GM18909 (cell line): ENCODE data around the gene NAT8L.

Experiments used
- ATAC-seq: cut with Tn5 transposase; IDR thresholded peaks from one replicate; pipeline ENCODE4 v1.9.1; 2021; ENCODE audit warnings: mild to moderate bottlenecking; ENCODE audit not compliant: unreplicated experiment, poor library complexity

The NAT8L gene

GRCh38 chr4:2073808-2074481 is 14.8 kb downstream of the NAT8L start:
- ATAC-seq, result no peak

- ATAC-seq, result no peak
These were observed 15.5 kb downstream of the NAT8L start for GRCh38 chr4:2074588-2074987.

- ATAC-seq, result no peak
These were observed 16.3 kb downstream of the NAT8L start for GRCh38 chr4:2075171-2075986.

GRCh38 chr4:2075987-2076907 is 17.1 kb downstream of the NAT8L start:
- ATAC-seq, result no peak

- ATAC-seq, result no peak
These were observed 17.9 kb downstream of the NAT8L start for GRCh38 chr4:2076908-2077536.

- no peak for ATAC-seq
These were observed 18.7 kb downstream of the NAT8L start for GRCh38 chr4:2077537-2078460.

GRCh38 chr4:2078584-2078983 is 19.5 kb downstream of the NAT8L start:
- ATAC-seq, result no peak

GRCh38 chr4:2079006-2079405 is 19.9 kb downstream of the NAT8L start:
- ATAC-seq, result no peak

GRCh38 chr4:2079926-2080325 is 20.8 kb downstream of the NAT8L start:
- ATAC-seq, result no peak

- no peak for ATAC-seq
These were observed 21.5 kb downstream of the NAT8L start for GRCh38 chr4:2080429-2081300.

- no peak for ATAC-seq
These were observed 22.4 kb downstream of the NAT8L start for GRCh38 chr4:2081540-2081939.

GRCh38 chr4:2082118-2082517 is 23.0 kb downstream of the NAT8L start:
- ATAC-seq, result no peak

GRCh38 chr4:2082627-2083026 is 23.5 kb downstream of the NAT8L start:
- ATAC-seq, result no peak

- ATAC-seq, result no peak
These were observed 24.1 kb downstream of the NAT8L start for GRCh38 chr4:2083116-2083825.

- ATAC-seq, result no peak
These were observed 24.7 kb downstream of the NAT8L start for GRCh38 chr4:2083826-2084160.

- no peak for ATAC-seq
These were observed 25.2 kb downstream of the NAT8L start for GRCh38 chr4:2084316-2084715.

GRCh38 chr4:2085496-2085901 is 26.4 kb downstream of the NAT8L start:
- ATAC-seq, result no peak

- ATAC-seq, result no peak
These were observed 28.0 kb downstream of the NAT8L start for GRCh38 chr4:2087170-2087569.
